ENCODE measurements around the gene KPNA6.
"Not testable (repeated sequence)": the region's sequence is repeated elsewhere in the genome, so short reads cannot be mapped to it uniquely, and the experiment has no call there.

KPNA6 gene

GRCh38 chr1:32116531-32116930 lies 8.7 kb downstream of the KPNA6 start:
- no peak overlapping the region for H3K27ac ChIP-seq (ENCODE audit: low read depth, low read length)

DNA sequence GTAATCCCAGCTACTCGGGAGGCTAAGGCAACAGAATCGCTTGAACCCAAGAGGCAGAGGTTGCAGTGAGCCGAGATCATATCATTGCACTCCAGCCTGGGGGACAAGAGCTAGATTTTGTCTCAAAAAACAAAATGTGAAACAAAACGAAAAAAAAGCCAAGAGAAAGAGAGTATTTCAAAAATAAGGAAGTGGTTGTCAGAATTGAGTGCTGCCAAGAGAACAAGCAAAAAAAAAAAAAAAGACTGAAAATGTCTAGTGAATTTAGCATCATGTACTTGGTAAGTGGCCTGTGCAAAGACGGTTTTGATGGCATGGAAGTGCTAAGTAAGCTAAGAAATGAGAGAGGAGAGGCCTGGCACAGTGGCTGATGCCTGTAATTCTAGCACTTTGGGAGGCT lies 14.3 kb downstream of the KPNA6 start:
- Histone ChIP-seq H3K36me3 (ENCODE audit: control insufficient read depth in 1 of 2, insufficient read depth in 2 of 2, low read length in 2 of 2) (no peaks in the 10 kb centered on the region), H3K4me1 (ENCODE audit: control insufficient read depth in 1 of 2, insufficient read depth in 2 of 2, low read length in 2 of 2) (no peaks in the 10 kb centered on the region), H3K27ac (ENCODE audit: low read depth, low read length) (no peak overlapping the region), H3K9ac (ENCODE audit: low read depth in 1 of 2, low read length in 2 of 2) (no peak overlapping the region), H3K4me3 (ENCODE audit: low read depth in 1 of 2, low read length in 2 of 2) (no peak overlapping the region), H3K27me3 (ENCODE audit: control insufficient read depth in 1 of 2, insufficient read depth in 2 of 2, low read length in 2 of 2) (no peaks in the 10 kb centered on the region), H3K9me3 (ENCODE audit: control insufficient read depth in 1 of 2, low read length in 2 of 2) (no peaks in the 10 kb centered on the region)

More at GRCh38 chr1:32116531-32116930, 8.7 kb downstream of the KPNA6 start:
- Histone ChIP-seq H3K4me3 (ENCODE audit: low read depth in 1 of 2, low read length in 2 of 2) (no peak overlapping the region), H3K4me1 (ENCODE audit: control insufficient read depth in 1 of 2, insufficient read depth in 2 of 2, low read length in 2 of 2) (peaks cover 0 to 4% of the 10 kb centered on the region in 2 donors), H3K27me3 (ENCODE audit: control insufficient read depth in 1 of 2, insufficient read depth in 2 of 2, low read length in 2 of 2) (no peaks in the 10 kb centered on the region), H3K9ac (ENCODE audit: low read depth in 1 of 2, low read length in 2 of 2) (no peak overlapping the region), H3K36me3 (ENCODE audit: control insufficient read depth in 1 of 2, insufficient read depth in 2 of 2, low read length in 2 of 2) (no peaks in the 10 kb centered on the region), H3K9me3 (ENCODE audit: control insufficient read depth in 1 of 2, low read length in 2 of 2) (no peaks in the 10 kb centered on the region)

- not testable (repeated sequence) for H3K36me3 ChIP-seq (ENCODE audit: control insufficient read depth in 1 of 2, insufficient read depth in 2 of 2, low read length in 2 of 2); H3K9me3 ChIP-seq (ENCODE audit: control insufficient read depth in 1 of 2, low read length in 2 of 2); H3K27ac ChIP-seq (ENCODE audit: low read depth, low read length); H3K9ac ChIP-seq (ENCODE audit: low read depth in 1 of 2, low read length in 2 of 2); H3K27me3 ChIP-seq (ENCODE audit: control insufficient read depth in 1 of 2, insufficient read depth in 2 of 2, low read length in 2 of 2); H3K4me3 ChIP-seq (ENCODE audit: low read depth in 1 of 2, low read length in 2 of 2); H3K4me1 ChIP-seq (ENCODE audit: control insufficient read depth in 1 of 2, insufficient read depth in 2 of 2, low read length in 2 of 2)
These were observed 15.5 kb downstream of the KPNA6 start for GRCh38 chr1:32123361-32123760.

DNA sequence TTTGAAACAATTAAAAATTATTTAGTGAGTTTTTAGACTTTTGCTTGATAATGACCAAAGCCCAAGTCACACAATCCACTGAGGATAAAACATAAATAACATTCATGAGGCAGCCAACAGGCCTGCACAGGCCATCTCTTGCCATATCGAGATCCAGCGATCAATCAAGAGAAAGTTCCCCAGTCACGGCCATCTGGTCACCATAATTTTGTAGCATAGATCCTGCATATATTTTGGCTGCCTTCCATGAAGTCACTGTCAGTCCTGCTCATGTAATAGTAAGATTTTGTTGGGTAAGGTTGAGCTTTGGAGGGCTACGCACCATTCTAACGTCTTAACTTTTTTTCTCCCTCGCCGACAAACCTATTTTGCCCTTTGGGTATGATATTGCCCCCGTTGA lies 17.5 kb downstream of the KPNA6 start:
- Histone ChIP-seq H3K27ac (ENCODE audit: low read depth, low read length) (no peak overlapping the region), H3K9me3 (ENCODE audit: control insufficient read depth in 1 of 2, low read length in 2 of 2) (no peaks in the 10 kb centered on the region), H3K4me1 (ENCODE audit: control insufficient read depth in 1 of 2, insufficient read depth in 2 of 2, low read length in 2 of 2) (peaks cover 0 to 3% of the 10 kb centered on the region in 2 donors), H3K27me3 (ENCODE audit: control insufficient read depth in 1 of 2, insufficient read depth in 2 of 2, low read length in 2 of 2) (no peaks in the 10 kb centered on the region), H3K36me3 (ENCODE audit: control insufficient read depth in 1 of 2, insufficient read depth in 2 of 2, low read length in 2 of 2) (peaks cover 0 to 5% of the 10 kb centered on the region in 2 donors), H3K4me3 (ENCODE audit: low read depth in 1 of 2, low read length in 2 of 2) (no peak overlapping the region), H3K9ac (ENCODE audit: low read depth in 1 of 2, low read length in 2 of 2) (no peak overlapping the region)

- Histone ChIP-seq H3K9ac (ENCODE audit: low read depth in 1 of 2, low read length in 2 of 2) (no peak overlapping the region), H3K4me1 (ENCODE audit: control insufficient read depth in 1 of 2, insufficient read depth in 2 of 2, low read length in 2 of 2) (peaks cover 0 to 3% of the 10 kb centered on the region in 2 donors), H3K36me3 (ENCODE audit: control insufficient read depth in 1 of 2, insufficient read depth in 2 of 2, low read length in 2 of 2) (peaks cover 0 to 5% of the 10 kb centered on the region in 2 donors), H3K27me3 (ENCODE audit: control insufficient read depth in 1 of 2, insufficient read depth in 2 of 2, low read length in 2 of 2) (no peaks in the 10 kb centered on the region), H3K27ac (ENCODE audit: low read depth, low read length) (no peak overlapping the region), H3K4me3 (ENCODE audit: low read depth in 1 of 2, low read length in 2 of 2) (no peak overlapping the region), H3K9me3 (ENCODE audit: control insufficient read depth in 1 of 2, low read length in 2 of 2) (no peaks in the 10 kb centered on the region)
These were observed 18.9 kb downstream of the KPNA6 start for GRCh38 chr1:32126770-32127169.

DNA sequence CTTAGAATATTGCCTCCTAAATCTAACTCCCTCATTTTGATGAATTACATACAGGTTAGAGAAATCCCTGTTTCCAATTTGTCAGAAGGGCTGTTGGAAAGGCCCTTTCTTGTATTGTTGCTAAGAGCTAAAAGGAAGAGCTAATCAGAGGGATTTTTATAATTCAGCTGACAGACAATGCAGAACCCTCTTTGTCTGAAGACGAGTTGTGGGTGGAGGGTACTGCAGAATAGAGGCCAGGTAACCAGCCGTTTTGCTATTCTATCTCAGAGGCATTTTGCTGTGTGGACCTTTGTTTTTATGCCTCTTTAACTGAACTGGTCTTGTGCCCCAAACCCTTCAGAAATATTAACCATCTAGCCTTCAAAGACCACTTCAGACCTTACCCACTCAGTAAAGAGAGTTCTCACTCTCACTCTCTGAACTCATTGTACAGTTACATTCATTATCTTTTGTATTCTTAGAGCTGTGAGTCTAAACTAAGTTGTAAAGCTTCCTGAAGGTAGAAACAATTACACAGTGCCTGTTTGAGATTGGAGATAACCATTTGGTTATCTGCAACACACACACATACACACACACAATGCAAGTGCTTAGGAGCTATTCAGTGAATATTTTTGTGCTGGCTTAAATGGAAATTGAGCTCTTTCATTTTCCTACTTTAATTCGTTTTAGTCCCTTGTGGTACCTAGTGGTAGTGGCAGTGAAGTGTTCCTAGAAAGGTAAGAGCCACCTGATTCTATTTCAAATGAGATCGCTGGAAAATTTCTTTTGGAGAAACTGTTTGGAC lies 19.7 kb downstream of the KPNA6 start:
- peaks cover 0 to 3% of the 10 kb centered on the region in 2 donors for H3K4me1 ChIP-seq (ENCODE audit: control insufficient read depth in 1 of 2, insufficient read depth in 2 of 2, low read length in 2 of 2)
- H3K36me3 ChIP-seq (ENCODE audit: control insufficient read depth in 1 of 2, insufficient read depth in 2 of 2, low read length in 2 of 2), result peaks cover 0 to 5% of the 10 kb centered on the region in 2 donors
- no peak overlapping the region for H3K27ac ChIP-seq (ENCODE audit: low read depth, low read length)
- no peak overlapping the region for H3K4me3 ChIP-seq (ENCODE audit: low read depth in 1 of 2, low read length in 2 of 2)
- no peaks in the 10 kb centered on the region for H3K9me3 ChIP-seq (ENCODE audit: control insufficient read depth in 1 of 2, low read length in 2 of 2)
- no peaks in the 10 kb centered on the region for H3K27me3 ChIP-seq (ENCODE audit: control insufficient read depth in 1 of 2, insufficient read depth in 2 of 2, low read length in 2 of 2)
- no peak overlapping the region for H3K9ac ChIP-seq (ENCODE audit: low read depth in 1 of 2, low read length in 2 of 2)

DNA sequence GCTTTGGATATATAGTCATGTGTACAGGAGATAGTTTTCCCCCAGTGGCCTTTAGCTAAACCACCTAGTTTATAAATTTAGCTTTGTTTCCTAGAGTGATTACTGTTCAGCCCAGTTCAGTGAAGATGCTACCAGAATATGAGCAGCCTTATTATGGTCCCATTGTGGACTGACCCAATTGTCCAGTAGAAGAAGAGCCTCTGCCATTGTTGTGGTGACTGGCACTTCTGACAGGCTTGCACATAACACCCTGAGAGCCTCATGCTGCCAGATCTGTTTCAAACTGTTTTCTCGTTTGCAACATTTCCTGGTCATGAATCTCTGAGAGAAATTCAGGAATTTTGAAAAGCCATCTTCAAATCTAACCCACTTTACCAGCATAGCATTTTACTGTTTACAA lies 20.6 kb downstream of the KPNA6 start:
- peaks cover 0 to 5% of the 10 kb centered on the region in 2 donors for H3K36me3 ChIP-seq (ENCODE audit: control insufficient read depth in 1 of 2, insufficient read depth in 2 of 2, low read length in 2 of 2)
- H3K9ac ChIP-seq (ENCODE audit: low read depth in 1 of 2, low read length in 2 of 2), result no peak overlapping the region
- H3K9me3 ChIP-seq (ENCODE audit: control insufficient read depth in 1 of 2, low read length in 2 of 2), result no peaks in the 10 kb centered on the region
- peaks cover 0 to 3% of the 10 kb centered on the region in 2 donors for H3K4me1 ChIP-seq (ENCODE audit: control insufficient read depth in 1 of 2, insufficient read depth in 2 of 2, low read length in 2 of 2)
- no peak overlapping the region for H3K4me3 ChIP-seq (ENCODE audit: low read depth in 1 of 2, low read length in 2 of 2)
- H3K27ac ChIP-seq (ENCODE audit: low read depth, low read length), result no peak overlapping the region
- no peaks in the 10 kb centered on the region for H3K27me3 ChIP-seq (ENCODE audit: control insufficient read depth in 1 of 2, insufficient read depth in 2 of 2, low read length in 2 of 2)

DNA sequence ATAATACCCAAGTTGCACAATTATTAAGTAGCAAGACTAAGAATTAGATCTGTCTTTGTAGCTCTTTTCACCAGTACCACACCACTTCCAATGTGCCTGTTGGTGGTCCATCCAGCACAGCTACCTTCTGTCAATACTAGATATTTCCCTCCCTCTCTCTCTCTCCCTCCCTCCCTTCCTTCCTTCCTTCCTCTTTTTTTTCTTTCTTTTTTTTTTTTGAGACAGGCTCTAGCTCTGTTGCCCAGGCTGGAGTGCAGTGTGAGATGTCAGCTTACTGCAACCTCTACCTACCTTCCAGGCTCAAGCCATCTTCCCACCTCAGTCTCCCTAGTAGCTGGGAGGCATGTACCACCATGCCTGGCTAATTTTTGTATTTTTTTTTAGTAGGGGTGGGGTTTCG lies 21.1 kb downstream of the KPNA6 start:
- Histone ChIP-seq H3K27me3 (ENCODE audit: control insufficient read depth in 1 of 2, insufficient read depth in 2 of 2, low read length in 2 of 2) (no peaks in the 10 kb centered on the region), H3K36me3 (ENCODE audit: control insufficient read depth in 1 of 2, insufficient read depth in 2 of 2, low read length in 2 of 2) (peaks cover 0 to 5% of the 10 kb centered on the region in 2 donors), H3K27ac (ENCODE audit: low read depth, low read length) (no peak overlapping the region), H3K4me3 (ENCODE audit: low read depth in 1 of 2, low read length in 2 of 2) (no peak overlapping the region), H3K4me1 (ENCODE audit: control insufficient read depth in 1 of 2, insufficient read depth in 2 of 2, low read length in 2 of 2) (peaks cover 0 to 3% of the 10 kb centered on the region in 2 donors), H3K9ac (ENCODE audit: low read depth in 1 of 2, low read length in 2 of 2) (no peak overlapping the region), H3K9me3 (ENCODE audit: control insufficient read depth in 1 of 2, low read length in 2 of 2) (no peaks in the 10 kb centered on the region)

DNA sequence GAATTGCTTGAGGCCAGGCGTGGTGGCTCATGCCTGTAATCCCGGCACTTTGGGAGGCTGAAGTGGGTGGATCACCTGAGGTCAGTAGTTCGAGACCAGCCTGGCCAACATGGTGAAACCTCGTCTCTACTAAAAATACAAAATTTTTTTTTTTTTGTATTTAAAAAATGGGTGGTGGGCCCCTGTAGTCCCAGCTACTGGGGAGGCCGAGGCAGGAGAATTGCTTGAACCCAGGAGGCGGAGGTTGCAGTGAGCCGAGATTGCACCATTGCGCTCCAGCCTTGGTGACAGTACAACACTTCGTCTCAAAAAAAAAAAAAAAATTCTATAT lies 26.1 kb downstream of the KPNA6 start:
- H3K9ac ChIP-seq (ENCODE audit: low read depth in 1 of 2, low read length in 2 of 2); H3K9me3 ChIP-seq (ENCODE audit: control insufficient read depth in 1 of 2, low read length in 2 of 2): not testable (repeated sequence)

GRCh38 chr1:32137111-32137510 lies 29.3 kb downstream of the KPNA6 start:
- no peaks in the 10 kb centered on the region for H3K9me3 ChIP-seq (ENCODE audit: control insufficient read depth in 1 of 2, low read length in 2 of 2)
- no peak overlapping the region for H3K4me3 ChIP-seq (ENCODE audit: low read depth in 1 of 2, low read length in 2 of 2)
- H3K36me3 ChIP-seq (ENCODE audit: control insufficient read depth in 1 of 2, insufficient read depth in 2 of 2, low read length in 2 of 2), result no peaks in the 10 kb centered on the region
- H3K9ac ChIP-seq (ENCODE audit: low read depth in 1 of 2, low read length in 2 of 2), result no peak overlapping the region
- H3K27me3 ChIP-seq (ENCODE audit: control insufficient read depth in 1 of 2, insufficient read depth in 2 of 2, low read length in 2 of 2), result no peaks in the 10 kb centered on the region
- H3K27ac ChIP-seq (ENCODE audit: low read depth, low read length), result no peak overlapping the region
- peaks cover 0 to 6% of the 10 kb centered on the region in 2 donors for H3K4me1 ChIP-seq (ENCODE audit: control insufficient read depth in 1 of 2, insufficient read depth in 2 of 2, low read length in 2 of 2)

More for the DNA sequence above, 26.1 kb downstream of the KPNA6 start:
- not testable (repeated sequence) for H3K27me3 ChIP-seq (ENCODE audit: control insufficient read depth in 1 of 2, insufficient read depth in 2 of 2, low read length in 2 of 2); H3K4me1 ChIP-seq (ENCODE audit: control insufficient read depth in 1 of 2, insufficient read depth in 2 of 2, low read length in 2 of 2); H3K27ac ChIP-seq (ENCODE audit: low read depth, low read length); H3K4me3 ChIP-seq (ENCODE audit: low read depth in 1 of 2, low read length in 2 of 2); H3K36me3 ChIP-seq (ENCODE audit: control insufficient read depth in 1 of 2, insufficient read depth in 2 of 2, low read length in 2 of 2)

Data from duodenal mucosa (tissue), 2 donors.